OCI-LY7 (cell line): ENCODE data around the gene LDB3. TPM values are rescaled to one million over a fixed set of nuclear protein-coding genes. Genes with fewer than 3 reads are reported as not detected.

Source experiments
- BruUV-seq: library from RNA; stranded (reverse); fragments of 400-500 nt; replicated peaks from 2 replicates; lab custom pipeline; 2021; lab: Mats Ljungman, UMichigan
- CTCF ChIA-PET: fragments of 300-600 bp; sonication (Branson Sonifier 250); formaldehyde crosslinking; loops from one replicate; lab custom pipeline; 2022; ENCODE audit warnings: antibody characterized with exemption; ENCODE audit not compliant: unreplicated experiment; lab: Charles Lee
- POLR2A ChIA-PET: fragments of 300-600 bp; sonication (Branson Sonifier 250); formaldehyde crosslinking; loops from one replicate; lab custom pipeline; 2022; ENCODE audit warnings: antibody characterized with exemption; lab: Charles Lee
- DNase-seq: peaks from one replicate; pipeline ENCODE4 v3.0.0-alpha.2; 2015; ENCODE audit warnings: low spot score
- H2AFZ ChIP-seq: fragments of 200-600 bp; sonication (generic), shearing (Covaris generic); 2 replicates; pipeline ENCODE4 v1.6.1; 2014; ENCODE audit warnings: mild to moderate bottlenecking, antibody characterized with exemption, low read length, moderate library complexity
- H3K27ac ChIP-seq: fragments of 200-600 bp; sonication (generic); 2 replicates; pipeline ENCODE4 v1.5.1; 2014; ENCODE audit warnings: mixed run types, low read depth, mild to moderate bottlenecking, moderate library complexity, low read length, inconsistent platforms; ENCODE audit not compliant: poor library complexity, severe bottlenecking
- H3K36me3 ChIP-seq: fragments of 200-600 bp; sonication (generic); 2 replicates; pipeline ENCODE4 v1.6.1; 2014; ENCODE audit warnings: mild to moderate bottlenecking, antibody characterized with exemption, low read length, moderate library complexity, mixed read lengths; ENCODE audit not compliant: insufficient read depth
- H3K4me1 ChIP-seq: fragments of 200-600 bp; sonication (generic); 2 replicates; pipeline ENCODE4 v1.5.1; 2014; ENCODE audit warnings: mild to moderate bottlenecking, low read length; ENCODE audit not compliant: insufficient read depth, poor library complexity, severe bottlenecking
- H3K4me2 ChIP-seq: fragments of 200-600 bp; sonication (generic); 2 replicates; pipeline ENCODE4 v1.6.1; 2014; ENCODE audit warnings: mild to moderate bottlenecking, low read length
- H3K4me3 ChIP-seq: fragments of 200-600 bp; sonication (generic); 2 replicates; pipeline ENCODE4 v1.5.1; 2014; ENCODE audit warnings: mild to moderate bottlenecking, low read depth, low read length; ENCODE audit not compliant: poor library complexity, severe bottlenecking
- H3K79me2 ChIP-seq: fragments of 200-600 bp; sonication (generic); 2 replicates; pipeline ENCODE4 v1.6.1; 2016; ENCODE audit warnings: low read depth, mild to moderate bottlenecking, low read length, moderate library complexity, mixed read lengths; ENCODE audit not compliant: insufficient read depth
- H3K9me2 ChIP-seq: fragments of 200-600 bp; sonication (generic); 2 replicates; pipeline ENCODE4 v1.6.1; 2016; ENCODE audit warnings: mild to moderate bottlenecking, low read length, mixed read lengths; ENCODE audit not compliant: insufficient read depth
- H3K9me3 ChIP-seq: fragments of 200-600 bp; sonication (generic); 2 replicates; pipeline ENCODE4 v1.6.1; 2014; ENCODE audit warnings: mild to moderate bottlenecking, mixed run types, low read length, mixed read lengths
- H4K20me1 ChIP-seq: fragments of 200-600 bp; sonication (generic); 2 replicates; pipeline ENCODE4 v1.6.1; 2014; ENCODE audit warnings: mild to moderate bottlenecking, antibody characterized with exemption, low read length, moderate library complexity, mixed read lengths; ENCODE audit not compliant: insufficient read depth
- CTCF ChIP-seq: fragments of 200-600 bp; sonication (generic); conservative IDR thresholded peaks from 2 replicates; pipeline ENCODE4 v1.5.1; 2014; ENCODE audit warnings: mild to moderate bottlenecking, antibody characterized with exemption, low read length, moderate library complexity, mixed read lengths
- EZH2phosphoT487 ChIP-seq: fragments of 200-600 bp; sonication (generic); IDR thresholded peaks from 2 replicates; pipeline ENCODE4 v1.6.1; 2018; ENCODE audit warnings: low read depth, borderline replicate concordance, mild to moderate bottlenecking, mixed run types, antibody characterized with exemption, low read length, moderate library complexity, mixed read lengths
- intact Hi-C: fragments of 100-400 bp; cut with micrococcal nuclease; formaldehyde crosslinking; loops from one replicate; pipeline ENCODE4 v1.10.0; 2022; ENCODE audit not compliant: unreplicated experiment
- total RNA-seq, 2 experiments: library from RNA; depleted of rRNA in 1 of 2; stranded (reverse); fragments of >200 nt in 1 of 2; shearing (Covaris generic) in 1 of 2; gene quantifications; 2 replicates each; pipeline ENCODE4 v1.2.3, GENCODE V29; 2014 to 2022

LDB3 gene
- total RNA-seq, 2 experiments from 2014 or later, result 0.08 TPM; not detected in 1

GRCh38 chr10:86630079-86630478 is 38.2 kb upstream of the LDB3 start:
- ChIA-PET CTCF (no interaction called here), POLR2A (interaction anchor here (0.5 to 1.1 kb wide), 4 partner anchors 15 to 1035 kb away, joined by 3 to 6 read pairs (median 4); no protein-coding TSS in a partner anchor)
- Histone ChIP-seq H3K27ac (no peak overlapping the region), H3K4me3 (no peak overlapping the region), H4K20me1 (no peaks in the 10 kb centered on the region), H3K79me2 (no peaks in the 10 kb centered on the region), H3K9me2 (no peaks in the 10 kb centered on the region), H3K36me3 (no peaks in the 10 kb centered on the region), H3K9me3 (no peaks in the 10 kb centered on the region), H2AFZ (no peak overlapping the region), H3K4me2 (no peak overlapping the region), H3K4me1 (no peaks in the 10 kb centered on the region)
- no TSS peak for BruUV-seq
- no peak for DNase-seq
- TF ChIP-seq CTCF, result no peak
- no peak for TF ChIP-seq EZH2phosphoT487
- intact Hi-C loops, result no loop called here

GRCh38 chr10:86632009-86632800 is 36.1 kb upstream of the LDB3 start:
- no peak overlapping the region for H3K4me3 ChIP-seq
- H2AFZ ChIP-seq, result no peak overlapping the region
- DNase-seq, result no peak
- intact Hi-C loops, result no loop called here
- H3K27ac ChIP-seq, result no peak overlapping the region
- TF ChIP-seq CTCF (no peak), EZH2phosphoT487 (no peak)
- no peaks in the 10 kb centered on the region for H3K79me2 ChIP-seq
- H3K4me2 ChIP-seq, result no peak overlapping the region
- CTCF ChIA-PET, result no interaction called here
- no peaks in the 10 kb centered on the region for H3K4me1 ChIP-seq
- POLR2A ChIA-PET, result interaction anchor here (0.6 kb wide), 1 partner anchor 8 kb away, joined by 5 read pairs; no protein-coding TSS in a partner anchor
- no peaks in the 10 kb centered on the region for H3K9me2 ChIP-seq
- BruUV-seq, result no TSS peak
- H3K9me3 ChIP-seq, result no peaks in the 10 kb centered on the region
- no peaks in the 10 kb centered on the region for H4K20me1 ChIP-seq
- H3K36me3 ChIP-seq, result no peaks in the 10 kb centered on the region

- H3K27ac ChIP-seq, result no peak overlapping the region
- H2AFZ ChIP-seq, result no peak overlapping the region
- H3K4me2 ChIP-seq, result no peak overlapping the region
- H4K20me1 ChIP-seq, result no peaks in the 10 kb centered on the region
- no peaks in the 10 kb centered on the region for H3K79me2 ChIP-seq
- ChIA-PET CTCF (no interaction called here), POLR2A (interaction anchor here (0.6 kb wide), 1 partner anchor 9 kb away, joined by 5 read pairs; no protein-coding TSS in a partner anchor)
- no peaks in the 10 kb centered on the region for H3K36me3 ChIP-seq
- no TSS peak for BruUV-seq
- H3K4me1 ChIP-seq, result no peaks in the 10 kb centered on the region
- TF ChIP-seq CTCF (no peak), EZH2phosphoT487 (no peak)
- no peak overlapping the region for H3K4me3 ChIP-seq
- intact Hi-C loops, result no loop called here
- DNase-seq, result no peak
- no peaks in the 10 kb centered on the region for H3K9me3 ChIP-seq
- no peaks in the 10 kb centered on the region for H3K9me2 ChIP-seq
These were observed 35.4 kb upstream of the LDB3 start for GRCh38 chr10:86632951-86633350.
